Keratinocyte (primary cell): ENCODE data around the gene PRKAB2. TPM values are rescaled to one million over a fixed set of nuclear protein-coding genes. Genes with fewer than 3 reads are reported as not detected.

Experiments used
- DNase-seq: peaks from one replicate; pipeline ENCODE4 v3.0.0-alpha.2; 2011; ENCODE audit warnings: low read depth, missing footprints, low spot score
- FAIRE-seq: peaks from 2 replicates; lab custom pipeline; 2011; peaks lifted over from hg19 to GRCh38; lab: Jason Lieb, UNC
- H2AFZ ChIP-seq: 2 replicates; pipeline ENCODE4 v1.6.0; 2012; ENCODE audit warnings: low read length, control low read depth, inconsistent platforms; ENCODE audit not compliant: control insufficient read depth
- H3K27ac ChIP-seq: 2 replicates; pipeline ENCODE4 v1.5.1; 2011; ENCODE audit warnings: low read length; ENCODE audit not compliant: control insufficient read depth, insufficient read depth
- H3K27me3 ChIP-seq: 3 replicates; pipeline ENCODE4 v1.6.0; 2011; ENCODE audit warnings: low read length; ENCODE audit not compliant: control insufficient read depth, insufficient read depth; ENCODE audit errors: extremely low read depth
- H3K36me3 ChIP-seq, 2 experiments: 2 replicates in 1 of 2; 3 replicates in 1 of 2; pipeline ENCODE4 v1.5.1; 2011; ENCODE audit warnings: low read length in 2 of 2, mild to moderate bottlenecking in 1 of 2; ENCODE audit not compliant: control insufficient read depth in 2 of 2, insufficient read depth in 2 of 2; ENCODE audit errors: extremely low read depth in 1 of 2
- H3K4me1 ChIP-seq: 3 replicates; pipeline ENCODE4 v1.5.1; 2011; ENCODE audit warnings: low read length; ENCODE audit not compliant: control insufficient read depth, insufficient read depth; ENCODE audit errors: extremely low read depth
- H3K4me2 ChIP-seq: 3 replicates; pipeline ENCODE4 v1.6.0; 2011; ENCODE audit warnings: low read depth, low read length; ENCODE audit not compliant: control insufficient read depth, insufficient read depth; ENCODE audit errors: extremely low read depth
- H3K4me3 ChIP-seq, 3 experiments: fragments of 200-600 bp in 1 of 3; sonication (generic) in 1 of 3; 2 replicates in 2 of 3; 3 replicates in 1 of 3; pipeline ENCODE4 v1.5.1; 2011 to 2016; ENCODE audit warnings: low read length in 3 of 3, mild to moderate bottlenecking in 3 of 3, control low read depth in 2 of 3, inconsistent platforms in 1 of 3, low read depth in 1 of 3, mixed read lengths in 1 of 3, mixed run types in 1 of 3, moderate library complexity in 1 of 3; ENCODE audit not compliant: control insufficient read depth in 2 of 3, insufficient read depth in 2 of 3; ENCODE audit errors: extremely low read depth in 1 of 3
- H3K79me2 ChIP-seq: 2 replicates; pipeline ENCODE4 v1.6.0; 2012; ENCODE audit warnings: low read length; ENCODE audit not compliant: control insufficient read depth, insufficient read depth
- H3K9ac ChIP-seq: 3 replicates; pipeline ENCODE4 v1.6.0; 2011; ENCODE audit warnings: low read length; ENCODE audit not compliant: control insufficient read depth, insufficient read depth; ENCODE audit errors: extremely low read depth
- H3K9me1 ChIP-seq: 3 replicates; pipeline ENCODE4 v1.6.0; 2011; ENCODE audit warnings: low read length; ENCODE audit not compliant: control insufficient read depth, insufficient read depth; ENCODE audit errors: extremely low read depth
- H3K9me3 ChIP-seq: 2 replicates; pipeline ENCODE4 v1.5.1; 2012; ENCODE audit warnings: low read depth, low read length; ENCODE audit not compliant: control insufficient read depth
- H4K20me1 ChIP-seq: 3 replicates; pipeline ENCODE4 v1.6.0; 2011; ENCODE audit warnings: low read length; ENCODE audit not compliant: control insufficient read depth, insufficient read depth; ENCODE audit errors: extremely low read depth
- CTCF ChIP-seq, 3 experiments: IDR thresholded peaks in 1 of 3; conservative IDR thresholded peaks in 1 of 3; optimal IDR thresholded peaks in 1 of 3; 2 replicates in 2 of 3; 3 replicates in 1 of 3; pipeline versions ENCODE3 to v1.5.1; 2011; ENCODE audit warnings: low read length in 3 of 3, mild to moderate bottlenecking in 3 of 3, moderate library complexity in 2 of 3, control low read depth in 1 of 3, inconsistent platforms in 1 of 3; ENCODE audit not compliant: insufficient read depth in 2 of 3; ENCODE audit errors: extremely low read depth in 1 of 3
- EZH2 ChIP-seq: IDR thresholded peaks from one replicate; pipeline ENCODE4 v1.6.1; 2012; ENCODE audit warnings: inconsistent platforms, mild to moderate bottlenecking, low read length, moderate library complexity
- dilution Hi-C: fragments of 300-500 bp; cut with MboI; formaldehyde crosslinking; loops from one replicate; pipeline ENCODE4 v1.7.0; 2020; ENCODE audit warnings: low sequenced_read_pairs; ENCODE audit not compliant: extremely low pct_ligation_motif_present
- polyA plus RNA-seq, 5 experiments: library from polyadenylated mRNA; depleted of rRNA in 3 of 5; stranded (reverse) in 3 of 5; stranded (forward) in 1 of 5; unstranded in 1 of 5; fragments of >200 nt; gene quantifications; 1 replicate in 1 of 5; 2 replicates in 3 of 5; 3 replicates in 1 of 5; pipeline versions ENCODE4 v1.2.1 to v1.2.3, GENCODE V29; 2011 to 2012; ENCODE audit warnings: missing spikeins in 2 of 5, low read depth in 1 of 5, low replicate concordance in 1 of 5

The PRKAB2 gene
- polyA plus RNA-seq, 1 donor (not counting 4 experiments of a cell fraction or from before 2014, with no cell fraction given), result 39.9 TPM

GRCh38 chr1:147110434-147110833 lies 61.8 kb downstream of the PRKAB2 start:
- FAIRE-seq (no peak), DNase-seq (no peak)
- Histone ChIP-seq H3K79me2 (no peaks in the 10 kb centered on the region), H3K27me3 (peaks cover 10% of the 10 kb centered on the region), H3K4me2 (no peak overlapping the region), H3K9ac (no peak overlapping the region), H2AFZ (no peak overlapping the region), H3K9me1 (no peaks in the 10 kb centered on the region), H3K4me1 (no peaks in the 10 kb centered on the region), H3K4me3 (no peak overlapping the region), H3K36me3 (no peaks in the 10 kb centered on the region), H3K27ac (no peak overlapping the region), H4K20me1 (no peaks in the 10 kb centered on the region), H3K9me3 (no peaks in the 10 kb centered on the region)
- dilution Hi-C loops, result no loop called here
- no peak for TF ChIP-seq CTCF (optimal IDR thresholded peaks at IDR 0.05 in 1 of 3, IDR thresholded peaks at IDR 0.05 in 1 of 3, conservative IDR thresholded peaks at IDR 0.05 in 1 of 3; ENCODE audit: extremely low read depth in 1 of 3, insufficient read depth in 2 of 3, low read length in 3 of 3)
- no peak for TF ChIP-seq EZH2

- no peak for FAIRE-seq
- H3K27ac ChIP-seq, result no peak overlapping the region
- no peak overlapping the region for H2AFZ ChIP-seq
- H3K9me1 ChIP-seq, result no peaks in the 10 kb centered on the region
- no peak overlapping the region for H3K9ac ChIP-seq
- H3K4me3 ChIP-seq, result no peak overlapping the region
- no peaks in the 10 kb centered on the region for H3K9me3 ChIP-seq
- H3K79me2 ChIP-seq, result no peaks in the 10 kb centered on the region
- no peak for DNase-seq
- no peak overlapping the region for H3K4me2 ChIP-seq
- no peaks in the 10 kb centered on the region for H3K4me1 ChIP-seq
- no peaks in the 10 kb centered on the region for H4K20me1 ChIP-seq
- H3K36me3 ChIP-seq, result no peaks in the 10 kb centered on the region
- H3K27me3 ChIP-seq, result peaks cover 10% of the 10 kb centered on the region
- dilution Hi-C loops, result no loop called here
- no peak for TF ChIP-seq CTCF (optimal IDR thresholded peaks at IDR 0.05 in 1 of 3, IDR thresholded peaks at IDR 0.05 in 1 of 3, conservative IDR thresholded peaks at IDR 0.05 in 1 of 3; ENCODE audit: extremely low read depth in 1 of 3, insufficient read depth in 2 of 3, low read length in 3 of 3)
- no peak for TF ChIP-seq EZH2
These were observed 62.5 kb downstream of the PRKAB2 start for GRCh38 chr1:147109762-147110161.
